HEK293T (cell line): ENCODE results near the gene PTH2.

Source experiments
- BHLHE40 ChIP-seq: fragments of 450-650 bp; IDR thresholded peaks from 2 replicates; pipeline ENCODE4 v1.6.1; 2016; ENCODE audit warnings: mild to moderate bottlenecking, moderate library complexity, borderline replicate concordance
- FOXK2 ChIP-seq: fragments of 450-650 bp; IDR thresholded peaks from 2 replicates; pipeline ENCODE4 v1.6.1; 2016; ENCODE audit warnings: mild to moderate bottlenecking
- PKNOX1 ChIP-seq: fragments of 450-650 bp; IDR thresholded peaks from 2 replicates; pipeline ENCODE4 v1.6.1; 2016
- SUZ12 ChIP-seq: fragments of 450-650 bp; IDR thresholded peaks from 2 replicates; pipeline ENCODE4 v1.6.1; 2016; ENCODE audit warnings: mild to moderate bottlenecking
- TARDBP ChIP-seq: fragments of 450-650 bp; IDR thresholded peaks from 2 replicates; pipeline ENCODE4 v1.6.1; 2016

- no peak for TF ChIP-seq BHLHE40
- TF ChIP-seq PKNOX1 = no peak
- TF ChIP-seq FOXK2 = no peak
- no peak for TF ChIP-seq TARDBP
- TF ChIP-seq SUZ12 = no peak
These were observed 9.9 kb downstream of the PTH2 start for GRCh38 chr19:49413348-49413747.
